GM21717 (cell line): Measurements from ENCODE around the gene PPP1R18.
A peak's percentile ranks its signal among the peaks of the same experiment; 100 is the strongest.
"Not testable (repeated sequence)": the region's sequence is repeated elsewhere in the genome, so short reads cannot be mapped to it uniquely, and the experiment has no call there.

ENCODE experiments used
- ATAC-seq: cut with Tn5 transposase; IDR thresholded peaks from one replicate; pipeline ENCODE4 v1.9.1; 2021; ENCODE audit warnings: mild to moderate bottlenecking, moderate library complexity; ENCODE audit not compliant: unreplicated experiment

The PPP1R18 gene

GRCh38 chr6:30670760-30671527 is 15.5 kb downstream of the PPP1R18 start:
- ATAC-seq: no peak

- not testable (repeated sequence) for ATAC-seq
These were observed 20.1 kb downstream of the PPP1R18 start for GRCh38 chr6:30666300-30666699.

DNA sequence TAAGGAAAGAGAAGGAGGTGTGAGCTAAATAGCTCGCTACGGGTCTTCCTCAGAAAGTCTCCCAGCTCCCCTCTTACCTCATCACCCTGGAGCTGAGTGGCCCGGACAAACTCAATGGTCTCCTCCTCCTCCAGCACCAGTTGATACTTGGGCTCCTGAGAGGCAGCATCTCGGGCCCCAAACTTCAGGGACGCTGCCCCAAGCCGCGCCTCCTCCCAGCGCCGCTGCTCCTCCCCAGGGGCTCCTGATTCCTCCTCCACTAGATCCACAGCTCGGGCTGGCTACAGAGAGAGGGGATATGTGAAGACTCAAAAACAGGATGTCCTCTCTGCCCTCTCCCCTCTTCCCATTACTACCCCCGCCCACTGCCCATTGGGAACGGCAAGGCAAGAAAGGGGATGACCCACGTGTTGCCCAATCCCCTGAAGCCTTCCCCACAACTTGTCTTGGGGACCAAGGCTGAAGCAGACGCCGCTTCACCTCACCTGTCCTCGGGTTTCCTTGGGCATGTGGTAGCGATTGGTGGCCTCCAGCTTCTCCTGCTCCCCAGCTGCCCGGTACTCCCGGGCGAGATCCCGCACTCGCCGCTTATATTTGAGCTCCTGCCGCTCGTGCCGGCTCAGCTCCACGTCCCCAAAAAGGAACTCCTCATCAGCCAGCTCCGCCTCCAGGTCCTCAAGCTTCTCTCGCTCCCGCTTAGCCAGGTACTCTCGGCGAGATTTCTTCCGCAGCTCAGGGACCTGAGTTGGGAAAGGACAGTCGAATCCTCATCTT is 21.3 kb downstream of the PPP1R18 start:
- no peak for ATAC-seq

- ATAC-seq: not testable (repeated sequence)
These were observed 28.5 kb downstream of the PPP1R18 start for GRCh38 chr6:30657922-30658321.

DNA sequence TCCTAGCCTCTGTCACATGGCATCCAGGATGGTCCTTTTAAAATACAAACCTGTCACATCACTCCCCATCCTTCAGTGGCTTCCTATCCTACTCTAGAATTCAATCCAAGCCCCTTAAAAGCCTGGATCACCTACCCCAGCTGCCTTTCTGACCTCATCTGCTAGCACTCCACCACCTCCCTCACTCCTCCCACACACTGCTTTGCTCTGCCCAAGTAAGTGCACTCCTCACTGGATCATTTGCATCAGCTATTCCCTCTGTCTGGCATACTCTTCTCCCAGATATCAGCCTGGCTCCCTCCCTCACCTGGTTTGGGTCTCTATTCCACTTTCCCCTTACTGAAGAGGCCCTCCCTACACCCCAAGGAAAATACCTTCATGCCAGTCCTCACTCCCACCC is 29.0 kb downstream of the PPP1R18 start:
- no peak for ATAC-seq

- no peak for ATAC-seq
These were observed 29.9 kb downstream of the PPP1R18 start for GRCh38 chr6:30656513-30656912.

GRCh38 chr6:30655743-30656094 is 30.7 kb downstream of the PPP1R18 start:
- no peak for ATAC-seq

DNA sequence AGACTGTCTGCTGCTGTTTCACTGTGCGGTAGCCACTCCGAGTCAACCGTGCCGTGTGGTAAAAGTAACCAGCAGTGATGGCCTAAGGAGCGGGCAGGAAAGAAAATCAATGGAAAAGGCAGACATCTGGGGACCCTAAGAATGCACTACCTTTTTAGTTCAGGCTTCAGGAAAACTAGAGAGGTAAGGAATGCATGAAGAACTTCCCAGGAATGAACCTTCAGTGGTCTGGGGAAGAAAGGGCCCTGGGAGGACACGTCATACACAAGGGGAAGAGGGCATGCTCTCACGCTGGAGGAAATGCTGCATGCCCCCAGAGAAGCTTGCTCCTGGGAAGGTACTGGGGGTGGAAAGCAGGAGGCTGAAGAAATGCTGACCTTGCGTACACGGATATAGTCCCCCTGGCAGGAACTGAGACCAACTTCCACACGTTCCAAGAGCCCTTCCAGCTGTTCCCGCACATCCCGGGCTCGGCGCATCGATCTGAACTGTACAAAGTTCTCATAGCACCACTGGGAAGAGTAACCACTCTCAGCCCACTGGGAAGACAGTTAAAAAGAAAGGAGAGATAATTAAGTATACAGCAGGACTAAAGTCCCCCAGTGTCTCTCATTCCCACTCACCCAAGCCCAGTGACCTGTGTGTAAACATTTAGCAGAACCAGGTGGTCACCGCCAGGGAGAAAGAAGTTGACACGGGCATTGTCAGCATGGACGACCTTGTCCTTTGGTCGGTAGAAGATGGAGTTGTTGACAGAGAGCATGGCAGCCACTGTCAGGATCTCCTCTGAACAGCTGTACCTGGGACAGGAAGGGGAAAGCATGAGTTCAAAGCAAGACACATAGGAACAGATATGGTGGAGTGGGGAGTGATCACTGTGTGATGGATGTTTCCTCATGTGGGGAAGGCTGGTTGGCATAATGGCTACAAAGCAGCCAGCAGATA is 31.4 kb downstream of the PPP1R18 start:
- no peak for ATAC-seq

GRCh38 chr6:30651143-30651542 is 35.3 kb downstream of the PPP1R18 start:
- no peak for ATAC-seq

DNA sequence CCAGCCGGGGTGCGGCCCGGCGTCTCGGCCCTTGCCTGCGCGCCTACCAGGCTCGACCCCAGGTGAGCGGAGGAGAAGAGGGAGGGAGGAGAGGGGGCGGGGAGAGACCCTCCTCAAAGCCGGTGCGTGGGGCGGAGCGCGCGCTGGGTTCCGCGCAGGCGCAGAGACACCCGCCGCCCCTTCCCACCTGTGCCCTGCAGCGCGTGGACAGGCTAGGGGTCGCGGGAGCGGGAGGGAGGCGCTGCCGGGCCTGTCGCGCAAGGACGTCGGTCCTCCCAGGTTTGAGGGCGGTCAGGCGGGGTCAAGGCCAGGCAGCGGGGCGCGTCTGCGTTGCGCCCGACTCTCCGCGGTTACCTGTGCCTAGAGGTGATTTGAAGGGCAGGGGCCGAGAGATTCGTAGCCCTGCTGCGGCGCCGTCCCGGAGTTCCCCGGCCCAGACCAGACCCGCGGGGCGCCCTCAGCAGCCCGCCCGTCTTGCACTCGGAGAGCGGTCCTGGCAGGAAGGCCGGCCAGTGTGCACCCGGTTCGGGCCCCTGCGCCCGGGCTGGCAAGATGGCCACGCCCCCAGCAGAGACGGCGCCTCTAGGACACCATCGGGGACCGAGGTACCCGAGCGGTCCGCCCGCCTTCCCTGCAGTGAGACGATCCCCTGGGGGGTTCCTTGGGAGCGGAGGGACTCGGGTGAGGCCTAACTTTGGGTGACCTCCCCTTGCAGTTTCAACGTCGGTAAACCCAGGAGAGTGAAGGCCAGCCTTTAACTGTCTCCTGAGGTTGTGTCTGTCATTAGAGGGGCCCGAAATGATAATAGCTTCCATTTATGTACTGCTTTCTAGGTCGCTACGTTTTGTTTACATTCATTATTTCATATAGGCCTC is 39.0 kb downstream of the PPP1R18 start:
- peak; percentile 47 for ATAC-seq

- ATAC-seq: peak; percentile 33
These were observed 39.8 kb downstream of the PPP1R18 start, which contains the start of gene C6orf136 for GRCh38 chr6:30646450-30647241. TSS of gene C6orf136 (plus strand) at chr6:30647133. CDS start at chr6:30647232, 99 bp downstream.

- ATAC-seq: no peak
These were observed 40.5 kb downstream of the PPP1R18 start for GRCh38 chr6:30645989-30646388.

DNA sequence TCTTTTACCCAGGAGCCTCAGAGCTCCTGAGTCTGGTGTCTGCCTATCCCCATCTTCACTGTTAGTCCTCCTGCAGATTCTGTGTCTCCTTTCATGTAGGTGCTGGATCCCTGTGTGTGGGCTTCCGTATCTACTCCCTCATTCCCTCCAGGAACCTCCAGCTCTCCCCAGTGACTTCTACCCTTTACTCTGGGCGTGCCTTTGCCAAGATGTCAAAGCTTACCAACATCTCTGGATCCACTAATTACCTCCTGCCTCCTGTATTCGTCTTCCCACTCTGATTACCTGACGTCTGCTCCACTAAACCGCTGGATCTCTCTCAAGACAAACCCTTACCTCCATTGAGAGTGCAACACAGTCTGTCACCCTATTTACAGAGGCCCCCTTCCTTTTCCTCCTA is 41.7 kb downstream of the PPP1R18 start:
- no peak for ATAC-seq

DNA sequence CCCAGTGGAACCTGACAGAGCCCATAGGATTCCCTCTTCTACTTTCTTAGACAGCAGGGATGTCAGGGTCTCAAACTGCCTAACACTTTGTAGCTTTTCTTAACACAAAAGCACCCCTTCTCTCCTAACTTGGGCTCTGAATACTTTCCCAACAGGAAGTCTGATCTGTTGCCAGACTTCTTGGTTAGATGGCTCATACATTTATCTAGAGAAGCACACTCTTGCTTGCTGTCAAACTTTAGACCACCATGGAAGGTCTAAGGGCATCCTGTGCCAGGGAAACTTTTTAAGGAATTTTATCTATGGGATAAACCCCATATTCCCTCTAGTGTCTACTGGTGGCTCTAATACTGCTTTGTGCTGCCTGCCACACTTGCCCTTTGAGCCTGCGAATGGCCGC is 42.8 kb downstream of the PPP1R18 start:
- ATAC-seq: no peak

DNA sequence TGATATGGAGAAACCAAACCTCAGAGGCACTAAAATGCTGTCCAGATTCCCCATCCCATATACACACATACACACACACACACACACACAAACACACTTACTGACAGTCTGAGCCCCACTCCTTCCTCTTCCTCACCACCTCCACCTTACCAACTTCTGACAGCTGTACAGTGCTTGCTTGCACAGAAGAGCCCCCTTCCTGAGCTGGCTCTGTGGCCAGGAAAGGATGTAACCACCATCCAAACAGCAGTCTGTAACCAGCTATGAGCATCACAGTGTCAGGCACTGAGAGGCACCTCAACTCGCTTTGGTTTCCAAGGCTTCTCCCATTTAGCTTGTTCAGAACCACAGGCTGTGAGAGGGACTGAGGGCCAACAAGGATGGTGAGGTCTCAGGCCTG is 45.4 kb downstream of the PPP1R18 start:
- no peak for ATAC-seq

GRCh38 chr6:30640481-30640880 is 46.0 kb downstream of the PPP1R18 start:
- no peak for ATAC-seq

DNA sequence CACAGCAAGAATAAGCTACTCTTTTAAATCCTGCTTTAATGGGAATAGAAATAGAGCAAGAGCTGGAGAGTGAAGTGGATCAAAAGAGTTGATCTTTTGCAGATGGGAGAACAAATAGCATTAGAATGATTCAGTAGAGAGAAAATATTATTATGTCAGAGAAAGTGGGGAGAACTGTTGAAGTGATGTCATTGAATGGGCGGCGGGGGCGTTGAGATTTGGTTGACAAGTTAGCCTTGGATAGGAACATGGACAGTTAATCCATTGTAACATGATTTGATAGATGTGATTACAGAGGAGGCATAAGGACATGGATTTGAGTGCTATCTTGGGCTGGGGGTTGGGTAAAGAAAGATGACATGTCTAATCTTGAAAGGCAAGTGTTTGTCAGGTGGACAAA is 50.6 kb downstream of the PPP1R18 start:
- ATAC-seq: no peak

GRCh38 chr6:30626484-30627366 is 59.7 kb downstream of the PPP1R18 start, which contains the start of gene ATAT1:
TSS of gene ATAT1 (plus strand) at chr6:30626874.
- ATAC-seq: peak; percentile 75
